GM21447 (cell line): ENCODE data around the gene ENOX1.
"Not testable (repeated sequence)": the region's sequence is repeated elsewhere in the genome, so short reads cannot be mapped to it uniquely, and the experiment has no call there.

Experiments
- ATAC-seq: cut with Tn5 transposase; IDR thresholded peaks from one replicate; pipeline ENCODE4 v1.9.1; 2021; ENCODE audit not compliant: unreplicated experiment

Gene ENOX1

GRCh38 chr13:43786766-43787517, at the start of gene ENOX1:
TSS of gene ENOX1 (minus strand) at chr13:43786972.
- ATAC-seq, result no peak

GRCh38 chr13:43835701-43836100, 48.9 kb upstream of the ENOX1 start:
- ATAC-seq, result no peak

GRCh38 chr13:43831088-43831487, 44.3 kb upstream of the ENOX1 start:
- no peak for ATAC-seq

GRCh38 chr13:43830497-43830881, 43.7 kb upstream of the ENOX1 start:
- ATAC-seq, result no peak

- ATAC-seq, result not testable (repeated sequence)
Measured at GRCh38 chr13:43824656-43825055, 37.9 kb upstream of the ENOX1 start.

GRCh38 chr13:43822969-43823368, 36.2 kb upstream of the ENOX1 start:
- no peak for ATAC-seq

GRCh38 chr13:43816401-43816889, 29.7 kb upstream of the ENOX1 start:
- ATAC-seq, result no peak

GRCh38 chr13:43815204-43815603, 28.4 kb upstream of the ENOX1 start:
- no peak for ATAC-seq

GRCh38 chr13:43808676-43809075, 21.9 kb upstream of the ENOX1 start:
- no peak for ATAC-seq

- ATAC-seq, result no peak
Measured at GRCh38 chr13:43805681-43806128, 18.9 kb upstream of the ENOX1 start.

GRCh38 chr13:43805071-43805468, 18.3 kb upstream of the ENOX1 start:
- no peak for ATAC-seq

GRCh38 chr13:43804461-43805070, 17.8 kb upstream of the ENOX1 start:
- ATAC-seq, result no peak

- no peak for ATAC-seq
Measured at GRCh38 chr13:43802511-43802910, 15.7 kb upstream of the ENOX1 start.

- no peak for ATAC-seq
Measured at GRCh38 chr13:43800828-43801227, 14.1 kb upstream of the ENOX1 start.

- no peak for ATAC-seq
Measured at GRCh38 chr13:43799191-43799590, 12.4 kb upstream of the ENOX1 start.

GRCh38 chr13:43797869-43798268, 11.1 kb upstream of the ENOX1 start:
- ATAC-seq, result no peak

GRCh38 chr13:43797159-43797558, 10.4 kb upstream of the ENOX1 start:
- no peak for ATAC-seq

- ATAC-seq, result no peak
Measured at GRCh38 chr13:43794416-43794815, 7.6 kb upstream of the ENOX1 start.

- ATAC-seq, result no peak
Measured at GRCh38 chr13:43792076-43792881, 5.5 kb upstream of the ENOX1 start.

GRCh38 chr13:43787997-43788396, 1.2 kb upstream of the ENOX1 start:
- ATAC-seq, result no peak

- ATAC-seq, result no peak
Measured at GRCh38 chr13:43787518-43787891, 733 bp upstream of the ENOX1 start.

- ATAC-seq, result no peak
Measured at GRCh38 chr13:43786472-43786765, 353 bp downstream of the ENOX1 start.
